Left renal pelvis (tissue), 4 donors: ENCODE measurements around the gene CACNB2. TPM values are rescaled to one million over a fixed set of nuclear protein-coding genes. Genes with fewer than 3 reads are reported as not detected.
"Not testable (repeated sequence)": the region's sequence is repeated elsewhere in the genome, so short reads cannot be mapped to it uniquely, and the experiment has no call there.

Experiments
- DNase-seq, 4 donors: peaks; one replicate each; pipeline ENCODE4 v3.0.0-alpha.2; 2013; ENCODE audit warnings: low read depth in 4 of 4, low spot score in 3 of 4
- polyA plus RNA-seq, 4 donors: library from polyadenylated mRNA; unstranded; fragments of 120-200 nt; gene quantifications; one replicate each; pipeline ENCODE4 v1.2.1, GENCODE V29; 2013; ENCODE audit not compliant: insufficient read length in 4 of 4

The CACNB2 gene
- polyA plus RNA-seq, 4 donors, result 2.6 to 6.0 (median 3.2) TPM

DNA sequence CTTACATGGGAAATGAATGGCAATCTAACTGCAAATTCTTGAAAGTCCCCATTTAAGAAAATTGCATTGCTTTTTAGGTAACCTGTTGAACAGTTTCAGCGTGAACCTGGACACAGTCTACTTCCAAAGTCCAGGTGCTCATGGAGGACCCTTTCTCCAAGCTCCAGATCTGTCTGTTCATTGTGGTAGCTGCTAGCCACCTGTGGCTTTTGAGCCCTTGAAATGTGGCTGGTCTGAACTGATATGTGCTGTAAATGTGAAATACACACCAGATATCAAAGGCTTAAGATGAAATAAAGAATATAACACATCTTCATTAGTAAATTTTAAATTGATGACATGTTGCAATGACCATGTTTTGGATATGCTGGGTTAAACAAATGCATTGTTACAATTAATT, 4.2 kb downstream of the CACNB2 start:
- DNase-seq, result no peak

- DNase-seq, result no peak
Measured at GRCh38 chr10:18144928-18145327, 4.7 kb downstream of the CACNB2 start.

DNA sequence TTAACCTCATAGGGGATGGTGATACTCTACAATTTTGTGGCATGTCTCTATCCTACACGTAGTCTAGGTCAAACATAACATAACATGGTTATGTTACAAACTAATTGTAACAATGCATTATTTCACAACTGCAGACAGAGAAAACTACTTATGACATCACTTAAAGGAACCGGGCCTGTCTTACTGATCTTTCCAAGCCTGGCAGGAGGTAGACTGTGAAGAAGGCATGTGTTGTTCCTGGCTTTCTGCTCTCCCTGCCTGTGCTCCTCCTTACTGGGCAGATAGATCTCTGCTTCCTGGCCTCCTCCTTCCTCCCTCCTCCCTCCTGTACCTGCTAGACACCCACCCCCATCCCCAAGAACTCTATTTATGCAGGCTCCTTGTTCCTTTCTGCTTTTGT, 5.4 kb downstream of the CACNB2 start:
- no peak for DNase-seq

DNA sequence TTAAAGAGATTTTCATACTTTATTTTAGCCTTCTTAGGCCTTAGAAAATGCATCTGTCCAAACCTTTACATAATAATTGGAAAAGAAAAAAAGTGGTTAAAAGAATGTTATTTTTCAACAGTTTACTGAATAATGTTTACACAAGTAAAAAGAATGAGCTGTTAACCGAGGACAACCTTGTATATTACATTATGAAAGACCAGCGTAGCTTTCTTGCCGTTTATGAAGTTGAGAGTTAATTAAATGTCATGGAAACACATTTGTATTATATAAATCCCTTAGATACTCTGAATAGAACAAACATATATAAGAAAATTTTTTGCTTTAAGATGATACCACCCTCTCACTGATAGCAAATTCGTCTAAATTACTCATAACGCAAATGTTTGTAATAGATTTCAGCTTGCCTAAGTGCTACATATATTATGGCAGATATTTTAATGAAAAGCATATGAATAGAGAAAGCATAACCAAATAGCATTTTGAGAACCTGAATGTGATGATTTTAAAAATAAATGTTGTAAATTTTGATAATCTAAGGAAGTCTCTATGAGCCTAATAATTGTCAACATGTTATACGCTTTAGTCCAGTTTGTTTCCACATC, 9.1 kb downstream of the CACNB2 start:
- DNase-seq, result no peak

DNA sequence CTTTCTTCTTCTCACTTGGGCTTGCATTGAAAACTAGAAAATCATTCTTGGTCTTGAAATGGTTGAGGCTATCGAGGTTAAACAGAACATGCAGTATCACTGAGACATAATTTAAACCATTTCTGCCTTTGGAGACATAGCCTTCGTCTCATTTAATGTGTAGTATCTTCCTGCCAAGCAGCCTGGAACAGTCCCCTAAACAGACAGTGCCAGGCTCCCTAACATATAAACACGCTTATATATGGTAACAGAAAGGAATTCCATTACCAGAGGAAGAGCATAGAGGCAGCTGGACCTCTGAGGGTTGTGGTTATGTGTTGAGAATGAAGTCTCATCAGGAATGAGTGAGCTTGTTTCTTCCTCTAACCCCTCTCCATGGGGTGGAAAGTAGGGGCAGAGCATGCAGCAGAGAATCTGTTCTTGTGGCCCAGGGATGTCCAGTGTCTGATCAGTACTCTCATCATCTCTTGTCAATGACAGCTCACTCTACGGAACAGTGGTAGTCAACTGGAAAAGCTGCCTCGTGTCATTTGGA, 11.2 kb downstream of the CACNB2 start:
- no peak for DNase-seq

DNA sequence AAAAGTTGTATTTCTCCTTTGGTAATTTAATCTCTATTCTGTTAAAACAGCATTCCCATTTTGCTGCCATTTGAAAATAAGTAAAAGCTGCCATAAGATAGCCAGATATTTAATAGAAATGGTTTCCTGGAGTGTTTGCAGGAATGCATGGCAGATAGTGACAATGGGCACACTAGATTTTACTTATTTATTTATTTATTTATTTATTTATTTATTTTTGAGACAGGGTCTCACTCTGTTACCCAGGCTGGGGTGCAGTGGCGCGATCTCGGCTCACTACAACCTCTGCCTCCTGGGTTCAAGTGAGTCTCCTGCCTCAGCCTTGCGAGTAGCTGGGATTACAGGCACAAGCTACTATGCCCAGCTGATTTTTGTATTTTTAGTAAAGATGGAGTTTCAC, 13.2 kb downstream of the CACNB2 start:
- DNase-seq, result not testable (repeated sequence)

GRCh38 chr10:18155321-18155720, 15.1 kb downstream of the CACNB2 start:
- DNase-seq, result no peak

DNA sequence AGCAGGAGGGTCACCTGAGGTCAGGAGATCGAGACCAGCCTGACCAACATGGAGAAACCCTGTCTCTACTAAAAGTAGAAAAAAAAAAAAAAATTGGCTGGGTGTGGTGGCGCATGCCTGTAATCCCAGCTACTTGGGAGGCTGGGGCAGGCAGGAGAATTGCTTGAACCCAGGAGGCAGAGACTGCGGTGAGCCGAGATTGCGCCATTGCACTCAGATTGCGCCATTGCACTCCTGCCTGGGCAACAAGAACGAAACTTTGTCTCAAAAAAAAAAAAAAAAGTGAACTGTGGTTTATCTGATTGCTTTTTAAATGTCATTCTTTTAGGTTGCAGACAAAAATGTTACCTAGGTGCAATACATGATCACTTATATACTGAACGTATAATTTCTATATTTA, 16.6 kb downstream of the CACNB2 start:
- not testable (repeated sequence) for DNase-seq

GRCh38 chr10:18157881-18158280, 17.7 kb downstream of the CACNB2 start:
- DNase-seq, result no peak

DNA sequence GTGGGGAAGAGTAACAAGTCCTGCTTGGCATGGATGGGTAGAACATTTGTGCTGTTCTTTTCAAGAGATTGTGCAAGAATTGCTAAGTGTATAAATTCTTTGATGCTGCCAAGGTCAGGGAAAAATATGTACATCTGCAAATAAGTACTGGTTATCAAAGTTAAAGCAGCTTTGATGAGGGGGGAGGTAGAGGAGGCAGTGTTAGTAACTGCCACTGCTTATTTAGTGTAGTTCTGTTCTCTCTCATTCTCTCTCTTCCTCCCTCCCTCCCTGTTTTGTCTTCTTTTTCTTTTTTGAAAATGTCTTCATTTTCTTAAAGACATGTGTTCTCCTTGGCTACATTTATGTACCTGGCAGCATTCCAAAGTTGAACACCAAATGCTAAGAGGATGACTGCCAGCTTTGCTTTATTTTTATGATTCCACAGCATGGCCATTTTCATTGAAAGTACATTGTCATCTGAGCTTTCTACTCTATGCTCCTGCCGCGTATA, 18.6 kb downstream of the CACNB2 start:
- no peak for DNase-seq

GRCh38 chr10:18159557-18159956, 19.3 kb downstream of the CACNB2 start:
- no peak for DNase-seq

- no peak for DNase-seq
Measured at GRCh38 chr10:18162021-18162627, 21.9 kb downstream of the CACNB2 start.

DNA sequence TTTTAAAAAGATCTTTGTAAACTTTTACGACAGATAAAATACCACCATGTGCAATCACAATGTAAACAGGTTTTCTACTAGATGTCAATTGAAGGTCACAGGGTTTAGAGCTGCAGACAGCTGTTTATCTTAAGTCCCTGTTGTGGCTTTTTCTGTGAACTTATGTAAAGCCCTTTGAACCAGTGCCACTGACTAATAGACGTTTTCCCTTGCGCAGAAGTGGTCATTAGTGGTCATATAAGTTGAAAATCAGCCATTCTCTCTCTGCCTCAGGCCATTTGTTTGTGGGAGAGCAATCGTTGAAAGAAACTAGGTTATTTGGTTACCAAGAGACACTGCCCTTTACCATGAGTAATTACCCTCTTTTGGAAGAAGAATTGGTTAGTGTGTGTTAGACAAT, 23.9 kb downstream of the CACNB2 start:
- no peak for DNase-seq

GRCh38 chr10:18164748-18165361, 24.6 kb downstream of the CACNB2 start:
- DNase-seq, result no peak

- DNase-seq, result no peak
Measured at GRCh38 chr10:18178854-18179483, 38.7 kb downstream of the CACNB2 start.

DNA sequence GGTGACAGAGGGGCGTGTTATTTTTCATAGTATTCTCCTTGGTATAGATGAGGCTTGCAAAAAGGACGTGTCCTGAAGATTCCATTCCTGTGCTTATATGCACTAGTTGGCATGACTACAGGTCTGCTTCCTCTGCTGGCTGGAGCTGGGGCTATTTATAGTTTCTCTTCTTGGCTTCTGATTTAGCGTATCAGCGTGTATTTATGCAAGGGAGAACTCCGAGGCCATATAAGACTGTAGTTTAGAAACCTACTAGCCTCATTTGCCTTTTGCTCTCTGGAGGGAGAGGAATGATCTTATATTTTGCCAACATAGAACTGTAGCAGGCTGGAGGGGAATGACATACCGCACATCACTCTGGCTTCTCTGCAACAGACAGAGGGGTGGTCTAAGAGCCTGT, 39.7 kb downstream of the CACNB2 start:
- no peak for DNase-seq

- not testable (repeated sequence) for DNase-seq
Measured at GRCh38 chr10:18181382-18181781, 41.2 kb downstream of the CACNB2 start.

- DNase-seq, result no peak
Measured at GRCh38 chr10:18185621-18186020, 45.4 kb downstream of the CACNB2 start.

GRCh38 chr10:18190840-18191239, 50.6 kb downstream of the CACNB2 start:
- no peak for DNase-seq

GRCh38 chr10:18194634-18195033, 54.4 kb downstream of the CACNB2 start:
- DNase-seq, result no peak

DNA sequence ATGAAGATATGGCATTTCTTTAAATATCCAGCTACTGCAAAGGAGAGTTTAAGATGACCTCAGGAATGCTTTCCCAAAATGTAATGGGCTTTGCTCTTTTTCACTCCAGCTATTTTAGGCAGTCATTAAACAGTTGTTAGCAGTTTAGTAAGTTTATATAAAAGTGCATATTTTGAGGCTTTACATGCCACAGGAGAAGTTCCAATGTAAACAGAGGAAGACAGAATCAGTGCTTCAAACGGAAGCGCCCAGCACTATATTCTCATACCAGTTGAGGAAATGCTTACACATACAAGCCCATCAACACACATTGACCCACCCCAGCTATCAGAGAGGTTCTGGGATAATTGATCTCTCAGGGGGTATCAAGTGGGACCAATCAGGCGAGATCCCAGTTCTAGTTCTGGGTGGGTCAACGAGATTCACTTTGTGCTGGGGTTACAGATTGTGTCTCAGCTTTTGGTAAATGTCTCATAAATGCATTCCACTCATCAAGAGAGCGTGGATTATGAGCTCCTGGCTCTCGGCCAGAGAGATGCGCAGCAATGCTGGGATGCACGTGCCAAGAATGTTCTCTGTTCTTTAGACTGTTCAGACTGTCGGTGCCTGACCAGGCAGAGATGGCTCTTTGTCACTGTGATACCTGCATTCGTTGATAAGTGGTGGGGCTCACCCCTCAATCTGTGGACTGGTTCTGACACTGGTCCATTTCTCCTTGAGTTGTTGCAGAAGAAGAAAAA, 55.0 kb downstream of the CACNB2 start:
- DNase-seq, result no peak
